H1 (cell line): ENCODE results near the gene COL5A3. TPM values are rescaled to one million over a fixed set of nuclear protein-coding genes. Genes with fewer than 3 reads are reported as not detected.

ENCODE experiments used
- ASH2L ChIP-seq: fragments of 200-600, 300-600 bp; sonication (generic); IDR thresholded peaks from one replicate; pipeline ENCODE4 v1.7.1; 2017; ENCODE audit warnings: low read length
- CTBP2 ChIP-seq: IDR thresholded peaks from 2 replicates; pipeline ENCODE4 v1.7.0; 2011; ENCODE audit warnings: borderline replicate concordance, mild to moderate bottlenecking, moderate library complexity, mixed read lengths, low read length; ENCODE audit not compliant: insufficient read depth, insufficient read length
- EP300 ChIP-seq, 2 experiments: IDR thresholded peaks; 1 replicate in 1 of 2; 2 replicates in 1 of 2; pipeline ENCODE4 v1.6.1; 2011 to 2012; ENCODE audit warnings: low read depth in 2 of 2, low read length in 2 of 2, mild to moderate bottlenecking in 2 of 2, borderline replicate concordance in 1 of 2, inconsistent platforms in 1 of 2, moderate library complexity in 1 of 2
- HDAC2 ChIP-seq, 2 experiments: fragments of 300-600 bp in 1 of 2; sonication (generic) in 1 of 2; IDR thresholded peaks; 2 replicates each; pipeline ENCODE4 v1.6.1; 2011 to 2012; ENCODE audit warnings: low read depth in 2 of 2, low read length in 2 of 2, mild to moderate bottlenecking in 2 of 2, moderate library complexity in 2 of 2, borderline replicate concordance in 1 of 2, inconsistent platforms in 1 of 2
- KDM1A ChIP-seq: fragments of 200-600, 300-600 bp; sonication (generic); IDR thresholded peaks from 2 replicates; pipeline ENCODE4 v1.7.1; 2016; ENCODE audit warnings: mild to moderate bottlenecking, low read length, borderline replicate concordance
- PHF8 ChIP-seq: fragments of 200-600 bp; sonication (generic); conservative IDR thresholded peaks from 2 replicates; pipeline ENCODE4 v1.7.1; 2012; ENCODE audit warnings: low read depth, mild to moderate bottlenecking, inconsistent platforms, low read length, moderate library complexity
- RAD21 ChIP-seq, 2 experiments: IDR thresholded peaks in 1 of 2; conservative IDR thresholded peaks in 1 of 2; 2 replicates each; pipeline ENCODE4 v1.6.1; 2011; ENCODE audit warnings: low read depth in 2 of 2, low read length in 2 of 2, improper control_type of control experiment in 1 of 2, inconsistent platforms in 1 of 2, mild to moderate bottlenecking in 1 of 2, moderate library complexity in 1 of 2
- SIRT6 ChIP-seq: IDR thresholded peaks from one replicate; pipeline ENCODE4 v1.7.1; 2012; ENCODE audit warnings: low read length, inconsistent platforms
- TAF1 ChIP-seq: IDR thresholded peaks from 2 replicates; pipeline ENCODE4 v1.6.1; 2011; ENCODE audit warnings: mild to moderate bottlenecking, low read depth, low read length
- polyA plus RNA-seq, 7 experiments: library from polyadenylated mRNA; depleted of rRNA in 3 of 7; stranded (reverse) in 5 of 7; unstranded in 2 of 7; fragments of >200 nt in 5 of 7; fragments of 200-250 nt in 2 of 7; gene quantifications; 1 replicate in 5 of 7; 2 replicates in 1 of 7; 4 replicates in 1 of 7; pipeline versions ENCODE4 v1.2.1 to v1.2.3, GENCODE V29; 2011 to 2013; ENCODE audit warnings: missing spikeins in 2 of 7, mixed read lengths in 2 of 7
- total RNA-seq: library from RNA; stranded (reverse); fragmentation: NEBNext Ultra II Directional; extraction: Animal tissue kit (Norgen Biotek cat#: 25700); gene quantifications from 2 replicates; pipeline ENCODE4 v1.2.1, GENCODE V29; 2021
- TF ChIP-seq, protein P1 (sequence below): IDR thresholded peaks from 2 replicates; pipeline ENCODE4 v1.6.1; 2012; ENCODE audit warnings: inconsistent platforms
- TF ChIP-seq, protein P2 (sequence below): IDR thresholded peaks from 2 replicates; pipeline ENCODE4 v1.6.1; 2012; ENCODE audit warnings: inconsistent platforms
- TF ChIP-seq, protein P3 (sequence below), 3 experiments: IDR thresholded peaks; 1 replicate in 2 of 3; 2 replicates in 1 of 3; pipeline versions ENCODE4 v1.5.1 to v1.6.1; 2011; ENCODE audit warnings: low read length in 3 of 3, mild to moderate bottlenecking in 3 of 3, inconsistent platforms in 2 of 3, low read depth in 1 of 3, moderate library complexity in 1 of 3; ENCODE audit not compliant: insufficient read depth in 1 of 3; ENCODE audit errors: control extremely low read depth in 1 of 3

Gene COL5A3
- total and polyA plus RNA-seq, 2 of the 8 experiments (the other 6 are each of a cell fraction or from before 2014, with no cell fraction given) = 0.67 to 0.74 TPM

DNA sequence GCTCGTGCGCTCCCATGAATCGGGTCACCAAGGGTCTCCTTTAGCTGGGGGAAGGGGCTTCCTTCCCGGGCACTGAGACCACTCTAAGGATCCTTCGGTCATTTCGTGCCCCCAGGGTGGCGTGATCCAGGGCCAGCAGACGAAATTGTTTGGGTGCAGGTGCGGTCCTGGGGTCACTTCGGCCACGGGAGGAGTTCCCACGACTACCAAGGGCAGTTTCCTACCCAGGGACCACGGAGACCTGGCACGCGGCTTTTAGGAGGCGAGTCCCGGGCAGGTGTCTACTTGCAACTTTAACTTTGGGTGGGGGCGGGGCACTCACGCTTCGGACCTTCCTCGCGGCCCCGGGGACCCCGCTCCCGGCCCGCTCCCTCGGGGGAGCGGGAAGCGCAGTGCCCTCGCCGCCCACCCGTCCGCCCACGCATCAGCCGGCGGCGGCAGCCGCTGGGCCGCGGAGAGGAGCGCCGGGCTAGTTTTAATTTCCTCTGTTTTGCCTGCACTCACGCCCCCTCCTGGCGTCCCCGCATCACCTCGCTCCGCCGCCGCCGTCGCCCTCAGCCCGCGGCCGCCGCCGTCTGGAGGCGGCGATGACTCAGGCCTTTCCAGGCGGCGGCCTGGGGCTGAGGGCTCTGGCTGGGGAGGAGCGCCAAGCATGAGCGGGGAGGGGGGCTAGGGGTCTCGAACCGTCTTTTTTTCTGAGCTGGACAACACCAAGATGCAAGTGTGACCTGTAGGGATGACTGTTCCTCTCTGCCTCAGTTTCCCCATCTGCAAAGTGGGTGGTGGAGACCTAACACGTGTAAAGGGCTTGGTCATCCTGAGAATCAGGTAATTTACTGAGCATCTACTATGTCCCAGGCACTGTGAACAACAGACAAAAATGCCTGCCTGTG lies 95.7 kb downstream of the COL5A3 start (continued):
- TF ChIP-seq, protein P1, sequence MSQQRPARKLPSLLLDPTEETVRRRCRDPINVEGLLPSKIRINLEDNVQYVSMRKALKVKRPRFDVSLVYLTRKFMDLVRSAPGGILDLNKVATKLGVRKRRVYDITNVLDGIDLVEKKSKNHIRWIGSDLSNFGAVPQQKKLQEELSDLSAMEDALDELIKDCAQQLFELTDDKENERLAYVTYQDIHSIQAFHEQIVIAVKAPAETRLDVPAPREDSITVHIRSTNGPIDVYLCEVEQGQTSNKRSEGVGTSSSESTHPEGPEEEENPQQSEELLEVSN = peak; percentile 17; the same call in 1 of the 2 replicates
- TF ChIP-seq, protein P2, sequence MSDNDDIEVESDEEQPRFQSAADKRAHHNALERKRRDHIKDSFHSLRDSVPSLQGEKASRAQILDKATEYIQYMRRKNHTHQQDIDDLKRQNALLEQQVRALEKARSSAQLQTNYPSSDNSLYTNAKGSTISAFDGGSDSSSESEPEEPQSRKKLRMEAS = peak; percentile 35
- TF ChIP-seq PHF8 (0 out of 2 replicates have a peak, but pooled peaks have one; percentile 11), KDM1A (peak; percentile 88; the same call in 1 of the 2 replicates), HDAC2 (IDR thresholded peaks at IDR 0.05; ENCODE audit: borderline replicate concordance in 1 of 2, low read depth in 2 of 2, low read length in 2 of 2) (peak in 1 of 2 experiments; percentile 25; a peak in 2 of 4 replicates), RAD21 (IDR thresholded peaks at IDR 0.05 in 1 of 2, conservative IDR thresholded peaks at IDR 0.05 in 1 of 2; ENCODE audit: low read depth in 2 of 2, low read length in 2 of 2) (peak; percentile 48 to 60; a peak in 3 of 4 replicates), TAF1 (no peak; the same call in 1 of the 2 replicates), SIRT6 (no peak), EP300 (IDR thresholded peaks at IDR 0.05; ENCODE audit: borderline replicate concordance in 1 of 2, low read depth in 2 of 2, low read length in 2 of 2) (peak in 1 of 2 experiments; percentile 78; a peak in 1 of 3 replicates), ASH2L (peak; percentile 38), CTBP2 (no peak)
- TF ChIP-seq, protein P3, sequence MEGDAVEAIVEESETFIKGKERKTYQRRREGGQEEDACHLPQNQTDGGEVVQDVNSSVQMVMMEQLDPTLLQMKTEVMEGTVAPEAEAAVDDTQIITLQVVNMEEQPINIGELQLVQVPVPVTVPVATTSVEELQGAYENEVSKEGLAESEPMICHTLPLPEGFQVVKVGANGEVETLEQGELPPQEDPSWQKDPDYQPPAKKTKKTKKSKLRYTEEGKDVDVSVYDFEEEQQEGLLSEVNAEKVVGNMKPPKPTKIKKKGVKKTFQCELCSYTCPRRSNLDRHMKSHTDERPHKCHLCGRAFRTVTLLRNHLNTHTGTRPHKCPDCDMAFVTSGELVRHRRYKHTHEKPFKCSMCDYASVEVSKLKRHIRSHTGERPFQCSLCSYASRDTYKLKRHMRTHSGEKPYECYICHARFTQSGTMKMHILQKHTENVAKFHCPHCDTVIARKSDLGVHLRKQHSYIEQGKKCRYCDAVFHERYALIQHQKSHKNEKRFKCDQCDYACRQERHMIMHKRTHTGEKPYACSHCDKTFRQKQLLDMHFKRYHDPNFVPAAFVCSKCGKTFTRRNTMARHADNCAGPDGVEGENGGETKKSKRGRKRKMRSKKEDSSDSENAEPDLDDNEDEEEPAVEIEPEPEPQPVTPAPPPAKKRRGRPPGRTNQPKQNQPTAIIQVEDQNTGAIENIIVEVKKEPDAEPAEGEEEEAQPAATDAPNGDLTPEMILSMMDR (IDR thresholded peaks at IDR 0.05; ENCODE audit: control extremely low read depth in 1 of 3, insufficient read depth in 1 of 3, low read depth in 1 of 3, low read length in 3 of 3) = peak; percentile 55 to 87 (median 82)
